HG02943 (cell line): Measurements from ENCODE around the gene PPP2R2D.

Experiments used
- ATAC-seq: cut with Tn5 transposase; IDR thresholded peaks from one replicate; pipeline ENCODE4 v1.9.1; 2021; ENCODE audit warnings: mild to moderate bottlenecking, low read depth, moderate library complexity; ENCODE audit not compliant: unreplicated experiment

PPP2R2D gene

GRCh38 chr10:131885391-131886165, 15.2 kb upstream of the PPP2R2D start:
- ATAC-seq = no peak

DNA sequence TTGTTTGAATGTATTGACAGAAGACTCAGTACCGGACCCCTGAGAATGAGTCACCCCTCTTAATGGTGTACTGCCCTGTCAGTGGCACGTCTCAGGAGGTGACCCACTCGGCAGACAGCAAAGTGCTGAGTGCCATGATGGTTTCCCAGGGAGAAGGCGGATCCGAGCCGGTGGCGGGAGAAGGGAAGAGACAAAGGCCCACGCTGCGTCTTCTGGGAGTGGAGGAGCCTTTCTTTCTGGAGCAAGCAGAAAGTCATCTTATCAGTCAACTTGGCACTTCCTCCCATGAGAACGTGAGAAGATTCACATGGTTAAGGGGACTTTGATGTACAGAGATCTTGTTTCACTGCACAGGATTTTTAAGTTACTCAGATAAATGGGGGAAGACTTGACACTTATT, 14.6 kb upstream of the PPP2R2D start:
- ATAC-seq = no peak

DNA sequence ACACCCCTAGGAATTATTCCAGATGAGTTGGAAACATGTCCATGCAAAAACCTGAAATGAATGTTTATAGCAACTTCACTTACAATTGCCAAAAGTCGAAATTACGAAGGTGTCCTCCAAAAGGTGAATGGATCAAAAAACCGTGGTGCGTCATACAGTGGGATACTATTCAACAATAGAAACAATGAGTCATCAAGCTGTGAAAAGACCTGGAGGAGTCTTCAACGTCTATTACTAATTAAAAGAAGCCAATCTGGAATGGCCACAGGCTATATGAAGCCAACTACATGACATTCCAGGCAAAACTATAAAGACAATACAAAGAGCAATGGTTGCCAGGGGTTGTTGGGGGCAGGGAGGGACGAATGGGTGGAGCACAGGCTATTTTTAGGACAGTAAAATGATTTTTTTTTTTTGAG, 12.6 kb upstream of the PPP2R2D start:
- ATAC-seq = no peak

DNA sequence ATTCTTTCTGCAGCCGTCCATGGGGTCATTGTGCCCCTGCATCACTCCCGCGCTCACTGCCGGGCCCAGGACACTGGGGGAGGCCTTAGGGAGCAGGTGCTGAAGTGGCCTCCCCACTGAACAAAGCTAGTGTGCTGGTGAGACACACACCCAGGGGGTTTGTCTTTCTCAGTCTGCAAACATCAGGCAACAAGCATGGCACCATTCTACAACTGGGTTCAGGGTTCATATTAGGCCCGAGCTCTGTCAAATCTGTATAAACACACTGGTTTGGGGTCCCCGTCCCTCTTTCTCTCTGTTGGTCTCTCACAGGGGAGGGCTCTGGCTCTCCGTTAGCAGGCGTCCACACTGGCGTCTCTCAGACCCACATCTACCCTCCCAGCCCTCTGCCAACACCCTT, 11.1 kb upstream of the PPP2R2D start:
- no peak for ATAC-seq

GRCh38 chr10:131890276-131891195, 10.3 kb upstream of the PPP2R2D start:
- ATAC-seq = no peak

DNA sequence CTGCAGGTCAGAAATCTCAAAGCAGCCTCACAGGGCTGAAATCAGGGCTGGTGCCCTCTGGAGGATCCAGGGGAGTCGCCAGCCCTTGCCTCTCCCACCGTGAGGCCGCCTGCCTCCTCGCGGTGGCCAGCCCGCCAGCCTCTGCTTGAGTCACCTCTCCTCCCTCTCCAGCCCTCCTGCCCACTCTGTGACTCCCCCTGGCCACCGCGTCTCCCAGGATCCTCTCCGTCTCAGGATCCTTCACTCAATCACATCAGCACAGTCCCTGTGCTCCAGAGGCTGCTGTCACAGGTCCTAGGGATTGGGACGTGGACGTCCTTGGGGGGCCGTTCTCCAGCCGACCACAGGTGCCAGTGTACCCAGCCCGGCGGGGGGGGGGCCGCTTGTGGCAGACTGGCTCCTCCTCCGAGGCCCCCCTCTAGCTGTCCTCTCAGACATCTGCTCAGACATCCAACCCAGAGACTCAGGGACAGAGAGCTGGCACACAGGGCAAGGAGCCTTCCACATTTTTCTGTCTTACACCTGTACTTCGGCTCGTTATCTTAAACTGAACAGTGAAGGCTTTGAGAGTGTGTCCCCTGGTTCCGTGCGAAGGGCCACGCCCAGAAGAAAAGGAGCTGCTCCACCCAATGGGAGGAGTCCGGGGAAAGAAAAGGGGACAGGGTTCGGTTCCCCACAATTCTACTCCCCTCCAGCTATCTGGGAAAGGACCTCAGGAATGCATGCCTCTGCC, 9.4 kb upstream of the PPP2R2D start:
- no peak for ATAC-seq

DNA sequence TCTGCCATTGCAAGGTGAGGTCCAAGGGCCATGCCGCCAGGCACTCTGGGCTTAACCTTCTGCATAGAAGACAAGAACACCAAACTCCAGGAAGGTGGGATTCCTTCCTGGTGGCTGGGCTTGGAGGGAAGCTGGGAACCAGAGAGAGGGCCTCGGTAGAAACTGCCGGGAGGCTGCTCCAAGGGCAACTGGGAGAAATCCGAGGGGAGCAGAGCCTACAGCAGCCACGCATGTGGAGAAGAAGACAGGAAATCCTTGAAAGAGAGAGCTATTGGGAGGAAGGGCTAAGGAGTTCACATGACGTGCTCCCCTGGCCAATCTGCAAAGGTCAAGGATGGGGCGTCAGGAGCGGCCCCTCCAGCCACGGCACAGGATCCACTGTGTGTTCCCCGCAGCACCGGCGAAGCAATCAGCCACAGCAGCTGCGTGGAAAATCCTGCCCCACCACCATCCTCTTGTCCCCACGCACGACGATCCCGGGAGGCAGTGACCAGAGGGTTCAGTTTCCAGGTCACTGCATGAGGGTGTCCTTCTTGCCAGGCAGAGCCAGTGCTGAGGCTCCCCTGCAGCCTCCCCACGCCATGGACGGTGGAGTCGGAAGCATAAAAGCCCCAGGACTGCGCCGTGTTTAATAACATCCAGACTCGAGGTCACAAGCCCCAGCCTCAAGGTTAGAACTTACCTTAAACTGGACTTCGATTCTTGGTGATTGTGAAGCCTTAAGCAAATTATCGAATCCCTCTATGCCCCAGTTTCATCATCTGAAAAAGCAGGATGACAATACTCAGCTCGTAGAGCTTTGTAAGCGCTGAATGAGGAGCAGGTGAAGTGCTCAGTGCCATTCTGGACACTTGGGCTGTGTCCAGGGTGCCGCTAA, 8.6 kb upstream of the PPP2R2D start:
- no peak for ATAC-seq

GRCh38 chr10:131892806-131893675, 7.8 kb upstream of the PPP2R2D start:
- no peak for ATAC-seq

GRCh38 chr10:131895116-131895515, 5.7 kb upstream of the PPP2R2D start:
- ATAC-seq = no peak

DNA sequence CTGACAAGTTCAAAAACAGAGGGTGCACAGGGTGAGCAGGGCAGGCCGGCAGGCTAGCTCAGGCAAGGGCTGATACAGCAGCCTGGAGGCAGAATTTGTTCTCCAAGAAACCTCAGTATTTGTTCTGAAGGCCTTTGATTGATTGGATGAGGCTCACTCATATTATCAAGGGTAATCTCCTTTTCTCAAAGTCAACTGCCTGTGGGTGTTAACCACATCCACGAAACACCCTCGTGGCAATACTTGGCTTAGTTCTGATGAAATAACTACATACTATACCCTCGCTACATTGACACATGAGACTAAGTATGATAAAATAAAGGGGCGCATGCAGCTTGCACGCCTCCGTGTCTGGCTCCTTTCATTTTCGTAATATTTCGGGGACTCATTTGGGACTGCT, 4.4 kb upstream of the PPP2R2D start:
- no peak for ATAC-seq

GRCh38 chr10:131897297-131897899, 3.4 kb upstream of the PPP2R2D start:
- no peak for ATAC-seq

DNA sequence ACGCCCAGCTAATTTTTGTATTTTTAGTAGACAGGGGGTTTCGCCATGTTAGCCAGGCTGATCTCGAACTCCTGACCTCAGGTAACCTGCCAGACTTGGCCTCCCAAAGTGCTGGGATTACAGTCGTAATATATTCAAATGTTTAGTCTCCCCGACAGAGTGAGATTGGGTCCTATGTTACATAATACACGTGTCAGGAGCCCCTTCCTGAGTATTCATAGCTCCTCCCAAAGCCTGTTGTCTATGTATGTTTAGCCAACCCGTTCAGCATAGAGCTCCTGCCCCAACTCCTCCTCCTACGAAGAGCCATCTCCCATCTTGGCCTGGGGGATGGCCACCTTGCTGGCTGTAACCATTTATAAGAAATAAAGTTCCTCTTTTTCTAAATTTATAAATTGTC, 2.7 kb upstream of the PPP2R2D start:
- ATAC-seq = no peak

- no peak for ATAC-seq
Measured at GRCh38 chr10:131898713-131899112, 2.1 kb upstream of the PPP2R2D start.

- no peak for ATAC-seq
Measured at GRCh38 chr10:131899116-131899690, 1.6 kb upstream of the PPP2R2D start.

- no peak for ATAC-seq
Measured at GRCh38 chr10:131899695-131900349, 986 bp upstream of the PPP2R2D start.

GRCh38 chr10:131901181-131901829, 497 bp downstream of the PPP2R2D start:
- peak; percentile 21 for ATAC-seq

DNA sequence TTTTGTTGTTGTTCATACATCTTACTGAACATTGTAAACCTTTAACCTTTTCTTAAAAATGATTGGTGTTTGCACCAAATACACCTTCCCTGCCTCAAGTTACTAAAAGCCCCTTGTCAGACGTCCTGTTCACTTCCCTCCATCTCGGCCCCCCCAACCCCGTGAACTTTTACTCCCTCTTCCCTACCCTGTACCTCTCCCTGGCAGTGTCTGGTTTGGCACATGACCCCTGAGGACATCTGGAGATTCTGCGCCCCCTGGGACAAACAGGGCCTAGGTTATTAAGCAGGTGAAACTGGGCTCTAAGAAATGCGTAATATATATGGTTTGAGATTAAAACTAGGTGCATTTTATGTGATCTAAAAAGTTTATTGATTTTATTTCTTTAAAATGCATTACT, 1.4 kb downstream of the PPP2R2D start:
- no peak for ATAC-seq
